Mucosa of descending colon (tissue), 3 donors: ENCODE results near the gene CDK6. TPM values are rescaled to one million over a fixed set of nuclear protein-coding genes. Genes with fewer than 3 reads are reported as not detected.

Experiments used
- ATAC-seq: fragments of 200-7000 bp; cut with Tn5 transposase; one replicate; pipeline ENCODE4 v1.9.1; 2020; ENCODE audit warnings: mild to moderate bottlenecking, moderate library complexity
- DNase-seq, 3 donors: peaks; one replicate each; pipeline ENCODE4 v3.0.0-alpha.2; 2020
- H3K36me3 ChIP-seq: fragments of 200-600 bp; one replicate; pipeline ENCODE4 v1.8.0; 2021; ENCODE audit warnings: low read depth, mild to moderate bottlenecking
- H3K4me1 ChIP-seq: fragments of 200-600 bp; one replicate; pipeline ENCODE4 v1.8.0; 2021; ENCODE audit warnings: low read depth, mild to moderate bottlenecking
- H3K4me3 ChIP-seq: fragments of 200-600 bp; one replicate; pipeline ENCODE4 v1.8.0; 2021; ENCODE audit warnings: mild to moderate bottlenecking
- H3K9me3 ChIP-seq: fragments of 200-600 bp; one replicate; pipeline ENCODE4 v1.8.0; 2021; ENCODE audit warnings: mild to moderate bottlenecking
- CTCF ChIP-seq: fragments of 200-600 bp; IDR thresholded peaks from one replicate; pipeline ENCODE4 v1.8.0; 2022; ENCODE audit warnings: antibody characterized with exemption, mild to moderate bottlenecking
- intact Hi-C, 2 donors: fragments of 100-400 bp; cut with DNase I in 1 of 2; cut with micrococcal nuclease in 1 of 2; formaldehyde crosslinking; loops; one replicate each; pipeline versions ENCODE4 v1.11.0 to v1.11.1; 2022; cut with DNase I, micrococcal nuclease
- total RNA-seq, 3 donors: library from RNA; stranded (reverse); fragmentation: NEBNext Ultra II Directional in 2 of 3; extraction: Animal tissue kit (Norgen Biotek cat#: 25700) in 2 of 3; gene quantifications; one replicate each; pipeline versions ENCODE4 v1.2.1 to v1.2.4, GENCODE V29; 2021 to 2023
- donor health status: DM: no; HTN: no; CAD: no; lungs with moderate emphysema.
- donor health status: DM: no; HTN: no; CAD: no.
- donor health status: DM: no; HTN: yes; CAD: no.

The CDK6 gene
- total RNA-seq, 3 donors from 2014 or later, result 23.4 to 52.4 (median 33.1) TPM

- H3K9me3 ChIP-seq, result no peaks in the 10 kb centered on the region
- no peak for TF ChIP-seq CTCF
- no peak overlapping the region for H3K4me3 ChIP-seq
- H3K36me3 ChIP-seq, result no peaks in the 10 kb centered on the region
- H3K4me1 ChIP-seq, result no peaks in the 10 kb centered on the region
- ATAC-seq (no peak), DNase-seq (no peak)
- intact Hi-C loops, result loop anchor here in 1 of 2 donors (5.0 kb wide), 1 partner anchor 204 kb away; no protein-coding TSS in a partner anchor
These were observed 7.4 kb upstream of the CDK6 start for GRCh38 chr7:92843781-92844180.

DNA sequence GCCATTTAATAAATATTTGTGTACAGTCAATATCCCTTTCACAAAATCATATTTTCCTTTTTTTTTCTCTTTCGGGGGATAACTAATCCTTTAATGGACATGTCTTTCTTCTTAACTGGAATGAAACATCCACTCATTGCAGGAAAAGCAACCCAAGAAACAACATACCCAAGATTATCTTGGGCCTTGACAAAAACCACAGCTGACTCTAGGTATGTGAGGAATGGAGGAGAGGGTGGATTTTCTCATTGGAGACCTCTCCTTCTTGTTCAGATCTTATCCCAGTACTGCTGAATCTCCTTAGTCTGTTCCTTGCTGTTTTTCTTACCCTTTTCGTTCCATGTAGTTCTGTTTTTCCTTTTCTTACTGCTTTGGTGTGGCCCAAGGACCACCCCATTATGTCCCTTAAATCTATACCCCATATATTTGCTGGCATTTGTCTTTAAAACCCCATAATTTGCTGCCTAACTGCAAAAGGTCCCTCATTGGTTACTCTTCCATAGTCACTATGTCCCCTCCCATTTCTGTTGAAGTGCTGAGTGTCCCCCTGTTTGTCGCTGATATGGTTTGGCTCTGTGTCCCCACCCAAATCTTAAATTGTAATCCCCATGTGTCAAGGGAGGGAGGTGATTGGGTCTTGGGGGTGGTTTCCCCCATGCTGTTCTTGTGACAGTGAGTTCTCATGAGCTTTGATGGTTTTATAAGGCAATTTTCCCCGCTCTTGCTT lies 6.8 kb upstream of the CDK6 start:
- no peak for TF ChIP-seq CTCF
- intact Hi-C loops, result loop anchor here in 1 of 2 donors (5.0 kb wide), 1 partner anchor 204 kb away; no protein-coding TSS in a partner anchor

DNA sequence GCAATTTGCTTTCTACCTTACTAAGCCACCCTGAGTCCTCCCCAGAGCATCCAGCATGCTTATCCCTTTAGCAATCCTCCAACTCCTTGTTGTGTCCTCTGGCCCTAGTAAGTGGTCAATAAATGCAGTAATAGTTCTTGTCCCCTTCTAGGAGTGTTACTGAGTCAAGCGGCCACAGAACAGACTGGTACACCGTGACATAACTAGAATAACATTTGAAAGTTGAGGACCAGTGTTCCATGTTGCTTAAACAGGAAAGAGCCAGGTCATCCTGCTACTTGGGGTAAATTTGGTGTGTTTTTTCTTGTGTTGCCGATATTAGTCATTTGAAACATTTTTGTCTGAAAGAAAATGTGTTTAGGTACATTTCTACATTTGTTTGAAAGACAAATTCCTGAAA lies 4.8 kb upstream of the CDK6 start:
- Histone ChIP-seq H3K4me1 (no peaks in the 10 kb centered on the region), H3K4me3 (no peak overlapping the region), H3K36me3 (no peaks in the 10 kb centered on the region), H3K9me3 (no peaks in the 10 kb centered on the region)
- ATAC-seq (no peak), DNase-seq (no peak)
- intact Hi-C loops, result loop anchor here in 1 of 2 donors (5.0 kb wide), 1 partner anchor 206 kb away; no protein-coding TSS in a partner anchor
- no peak for TF ChIP-seq CTCF

More for the DNA sequence above, 6.8 kb upstream of the CDK6 start:
- Histone ChIP-seq H3K4me3 (no peak overlapping the region), H3K4me1 (no peaks in the 10 kb centered on the region), H3K9me3 (no peaks in the 10 kb centered on the region), H3K36me3 (no peaks in the 10 kb centered on the region)
- DNase-seq (no peak), ATAC-seq (no peak)

DNA sequence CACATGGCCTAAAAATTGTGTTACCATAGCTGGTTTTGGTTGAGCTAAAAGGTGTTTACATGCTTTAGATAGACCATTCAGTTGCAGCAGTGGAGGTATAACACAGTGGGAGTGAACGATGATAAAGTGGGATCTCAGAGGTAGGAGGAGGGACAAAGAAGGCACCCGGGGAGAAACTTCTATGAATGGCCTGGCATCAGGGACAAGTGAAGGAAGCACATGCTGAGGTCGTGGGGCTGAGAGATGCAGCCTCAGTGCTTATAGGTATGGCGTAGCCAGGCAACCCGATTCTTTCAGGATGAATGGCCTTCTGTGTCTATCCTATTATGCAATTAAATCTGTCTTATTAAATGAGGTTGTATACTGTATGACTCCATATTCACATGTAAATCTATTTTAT lies 3.9 kb upstream of the CDK6 start:
- TF ChIP-seq CTCF, result no peak
- ATAC-seq (no peak), DNase-seq (no peak)
- intact Hi-C loops, result loop anchor here in 1 of 2 donors (5.0 kb wide), 1 partner anchor 207 kb away; no protein-coding TSS in a partner anchor
- Histone ChIP-seq H3K4me1 (no peaks in the 10 kb centered on the region), H3K4me3 (no peak overlapping the region), H3K9me3 (no peaks in the 10 kb centered on the region), H3K36me3 (no peaks in the 10 kb centered on the region)

GRCh38 chr7:92839901-92840300 lies 3.5 kb upstream of the CDK6 start:
- H3K4me1 ChIP-seq, result no peaks in the 10 kb centered on the region
- no peak for DNase-seq
- intact Hi-C loops, result loop anchor here (5.0 to 10.0 kb wide), 3 partner anchors 205 to 217 kb away; no protein-coding TSS in a partner anchor
- TF ChIP-seq CTCF, result no peak
- H3K36me3 ChIP-seq, result no peaks in the 10 kb centered on the region
- no peak overlapping the region for H3K4me3 ChIP-seq
- H3K9me3 ChIP-seq, result no peaks in the 10 kb centered on the region
- ATAC-seq, result no peak
